WI38 (cell line): ENCODE data around the gene IL19.

Experiments
- H3K4me3 ChIP-seq: 2 replicates; pipeline ENCODE4 v1.5.1; 2011; ENCODE audit warnings: low read depth, mild to moderate bottlenecking, control low read depth, low read length
- TF ChIP-seq, protein P1 (sequence below): IDR thresholded peaks from 2 replicates; pipeline ENCODE4 v1.5.1; 2012; ENCODE audit warnings: low read depth, mild to moderate bottlenecking, control low read depth, low read length

The IL19 gene

DNA sequence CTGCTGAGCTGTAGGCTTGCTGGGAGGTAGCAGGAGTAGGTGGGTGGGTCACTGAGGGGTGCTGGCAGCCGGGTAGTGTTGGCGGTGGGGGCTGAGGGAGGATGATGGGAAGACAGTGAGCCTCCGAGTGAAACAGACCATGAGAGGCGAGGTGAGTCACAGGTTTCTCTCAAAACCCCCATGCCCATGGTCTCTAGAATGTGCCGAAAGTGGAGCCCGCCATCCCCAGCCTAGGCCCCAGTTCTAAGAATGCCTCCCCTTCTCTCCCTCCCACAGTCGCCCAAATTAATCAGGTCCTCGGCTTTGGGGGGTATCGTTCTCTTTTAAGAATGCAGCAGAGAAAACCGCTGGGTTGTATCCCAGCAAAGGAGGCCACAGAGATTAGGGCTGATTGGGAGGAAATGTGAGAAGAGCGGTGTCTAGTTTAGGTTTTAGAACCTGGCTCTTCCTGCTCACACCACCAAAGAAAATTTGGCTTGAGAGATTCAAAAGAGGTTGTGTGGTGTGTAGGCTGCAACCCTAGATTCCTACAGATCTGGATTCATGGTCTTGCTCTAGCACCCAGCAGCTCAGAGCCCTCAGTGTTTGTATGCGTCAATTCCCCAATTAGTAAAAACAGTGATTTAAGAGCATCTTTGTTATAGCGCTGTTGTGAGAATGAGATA lies 27.7 kb upstream of the IL19 start:
- TF ChIP-seq, protein P1, sequence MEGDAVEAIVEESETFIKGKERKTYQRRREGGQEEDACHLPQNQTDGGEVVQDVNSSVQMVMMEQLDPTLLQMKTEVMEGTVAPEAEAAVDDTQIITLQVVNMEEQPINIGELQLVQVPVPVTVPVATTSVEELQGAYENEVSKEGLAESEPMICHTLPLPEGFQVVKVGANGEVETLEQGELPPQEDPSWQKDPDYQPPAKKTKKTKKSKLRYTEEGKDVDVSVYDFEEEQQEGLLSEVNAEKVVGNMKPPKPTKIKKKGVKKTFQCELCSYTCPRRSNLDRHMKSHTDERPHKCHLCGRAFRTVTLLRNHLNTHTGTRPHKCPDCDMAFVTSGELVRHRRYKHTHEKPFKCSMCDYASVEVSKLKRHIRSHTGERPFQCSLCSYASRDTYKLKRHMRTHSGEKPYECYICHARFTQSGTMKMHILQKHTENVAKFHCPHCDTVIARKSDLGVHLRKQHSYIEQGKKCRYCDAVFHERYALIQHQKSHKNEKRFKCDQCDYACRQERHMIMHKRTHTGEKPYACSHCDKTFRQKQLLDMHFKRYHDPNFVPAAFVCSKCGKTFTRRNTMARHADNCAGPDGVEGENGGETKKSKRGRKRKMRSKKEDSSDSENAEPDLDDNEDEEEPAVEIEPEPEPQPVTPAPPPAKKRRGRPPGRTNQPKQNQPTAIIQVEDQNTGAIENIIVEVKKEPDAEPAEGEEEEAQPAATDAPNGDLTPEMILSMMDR, result no peak
- no peak overlapping the region for H3K4me3 ChIP-seq

DNA sequence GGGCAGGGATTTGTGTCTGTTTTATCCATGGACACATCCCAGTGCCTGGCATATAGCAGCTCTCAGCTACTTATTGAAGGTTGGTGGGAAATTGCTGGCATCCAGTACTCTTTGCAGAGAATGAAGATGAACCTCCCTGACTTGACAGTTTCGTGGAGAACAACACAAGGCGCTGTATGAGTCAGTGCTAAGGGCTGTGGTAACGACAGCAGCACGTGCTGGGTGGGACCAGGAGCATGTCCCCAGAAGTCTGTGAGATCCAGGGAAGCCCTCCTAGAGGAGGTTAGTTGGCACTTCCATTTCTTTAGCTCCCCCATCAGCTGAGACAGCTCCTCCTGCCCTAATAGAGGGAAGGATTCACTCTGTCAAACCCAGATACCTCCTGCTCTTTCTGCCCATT lies 25.9 kb upstream of the IL19 start:
- TF ChIP-seq, protein P1, result no peak
- no peak overlapping the region for H3K4me3 ChIP-seq

DNA sequence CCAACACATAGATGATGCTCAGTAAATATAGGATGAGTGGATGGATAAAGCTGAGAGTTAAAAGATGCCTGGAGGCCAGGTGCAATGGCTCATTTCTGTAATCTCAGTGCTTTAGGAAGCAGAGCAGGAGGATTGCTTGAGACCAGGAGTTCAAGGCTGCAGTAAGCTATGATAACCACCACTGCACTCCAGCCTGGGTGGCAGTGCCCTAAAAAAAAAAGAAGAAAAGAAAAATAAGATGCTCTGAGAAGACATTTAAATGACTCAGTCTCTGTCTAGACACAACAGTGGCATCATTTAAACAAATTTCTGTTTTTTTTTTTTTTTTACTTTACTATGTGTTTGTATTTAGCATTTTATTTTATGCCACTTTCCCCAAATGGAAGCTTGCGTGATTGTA lies 25.3 kb upstream of the IL19 start:
- no peak overlapping the region for H3K4me3 ChIP-seq
- TF ChIP-seq, protein P1, result no peak

DNA sequence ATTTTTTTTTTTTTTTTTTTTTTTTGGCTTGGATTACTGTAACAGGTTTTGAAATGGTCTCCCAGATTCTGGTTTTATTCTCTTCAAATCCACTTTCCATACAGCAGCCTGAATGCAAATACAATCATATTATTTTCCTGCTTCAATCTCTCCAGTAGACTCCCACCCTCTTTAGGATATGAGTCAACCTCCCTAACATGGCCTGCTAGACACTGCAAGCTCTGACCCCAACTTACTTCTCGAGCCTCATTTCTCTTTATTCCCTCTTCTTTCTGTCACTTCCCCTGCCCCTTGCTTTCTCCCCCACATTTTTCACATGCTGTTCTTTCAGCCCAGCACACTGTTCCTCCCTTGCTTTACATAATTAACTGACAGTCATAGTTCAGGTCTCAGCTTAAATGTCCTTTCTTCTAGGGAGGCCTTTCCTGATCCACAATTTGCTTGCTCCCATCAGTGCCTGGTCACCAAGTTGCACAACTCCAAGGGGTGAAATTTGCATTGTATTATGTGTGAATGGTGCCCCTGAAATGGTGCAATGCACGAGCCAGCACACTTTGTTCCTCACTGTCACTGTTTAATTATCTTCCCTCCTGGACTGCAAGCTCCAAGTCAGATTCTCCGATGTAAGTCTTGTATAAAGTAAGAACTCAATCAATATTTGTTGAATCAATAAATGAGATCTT lies 22.1 kb upstream of the IL19 start:
- TF ChIP-seq, protein P1, result no peak
- no peak overlapping the region for H3K4me3 ChIP-seq

DNA sequence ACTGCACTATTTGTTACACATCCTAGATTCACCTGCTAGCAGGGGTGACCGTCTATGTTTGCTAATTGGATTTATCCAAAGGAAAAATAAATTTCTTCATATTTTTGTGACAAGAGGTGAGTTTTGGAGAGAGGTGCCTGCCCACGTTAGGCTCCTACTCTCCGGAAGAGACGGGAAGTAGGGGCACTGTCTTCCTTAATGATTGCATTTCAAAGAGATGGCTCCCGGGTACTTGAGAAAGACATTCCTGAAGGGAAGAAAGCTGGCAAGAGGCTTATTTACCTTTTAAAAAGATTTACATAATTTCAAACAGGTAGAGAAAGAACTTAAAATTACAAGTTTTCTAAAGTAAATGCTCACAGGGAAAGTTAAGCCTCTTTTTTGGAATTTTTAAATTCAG lies 18.7 kb upstream of the IL19 start:
- TF ChIP-seq, protein P1, result no peak
- H3K4me3 ChIP-seq, result no peak overlapping the region

DNA sequence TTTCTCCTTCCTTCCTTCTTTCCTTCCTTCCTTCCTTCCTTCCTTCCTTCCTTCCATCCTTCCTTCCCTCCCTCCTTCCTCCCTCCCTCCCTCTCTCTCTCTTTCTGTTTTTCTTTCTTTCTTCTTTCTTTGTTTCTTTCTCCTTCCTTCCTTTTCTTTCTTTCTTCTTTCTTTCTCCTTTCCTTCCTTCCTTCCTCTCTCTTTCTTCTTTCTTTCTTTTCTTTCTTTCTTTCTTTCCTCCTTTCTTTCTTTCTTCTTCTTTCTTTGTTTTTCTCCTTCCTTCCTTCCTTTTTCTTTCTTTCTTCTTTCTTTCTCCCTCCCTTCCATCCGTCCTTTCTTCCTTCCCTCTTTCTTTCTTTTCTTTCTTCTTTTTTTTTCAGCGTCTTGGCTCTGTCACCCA lies 18.1 kb upstream of the IL19 start:
- TF ChIP-seq, protein P1, result no peak
- no peak overlapping the region for H3K4me3 ChIP-seq

DNA sequence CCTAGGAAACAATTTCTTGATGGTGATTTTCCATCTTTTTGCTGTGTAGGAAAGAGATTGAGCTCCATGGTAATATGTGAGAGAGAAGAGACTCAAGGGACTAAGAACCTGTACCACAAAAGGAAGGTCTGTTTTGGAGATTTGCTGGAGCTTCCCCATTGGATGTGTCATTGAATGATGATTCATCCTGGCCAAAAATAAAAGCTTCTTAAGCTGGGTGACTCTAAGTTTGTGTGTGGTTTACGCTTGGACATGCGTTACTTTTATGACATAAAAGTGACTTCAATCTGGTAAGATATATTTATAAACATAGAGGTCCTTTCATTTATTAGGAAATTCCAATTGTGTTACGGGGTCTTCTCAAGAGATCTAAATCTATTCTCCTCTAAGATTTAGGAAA lies 17.4 kb upstream of the IL19 start:
- no peak overlapping the region for H3K4me3 ChIP-seq
- TF ChIP-seq, protein P1, result no peak
